ENCODE measurements around the gene RYR3. TPM values are rescaled to one million over a fixed set of nuclear protein-coding genes. Genes with fewer than 3 reads are reported as not detected.

The RYR3 gene
- total RNA-seq, 1 donor, result 0.10 TPM

DNA sequence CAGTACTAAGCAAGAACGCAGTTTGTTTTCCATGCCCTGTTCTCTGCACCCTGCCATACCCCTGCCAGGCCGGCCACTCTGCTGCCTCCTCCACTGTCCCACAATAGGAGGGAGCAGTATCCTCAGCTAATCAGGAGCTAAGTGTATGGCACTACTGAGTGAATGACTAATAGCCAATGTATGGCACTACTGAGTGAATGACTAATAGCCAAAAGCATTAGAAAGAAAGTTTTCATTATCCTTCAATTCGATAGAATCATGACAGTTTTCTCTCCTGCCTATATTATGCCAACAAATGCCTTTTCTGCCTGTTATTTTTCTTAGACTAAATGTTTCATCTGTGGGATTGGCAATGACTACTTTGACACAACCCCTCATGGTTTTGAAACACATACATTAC, 550.0 kb downstream of the RYR3 start:
- Histone ChIP-seq H3K4me3 (ENCODE audit: low read length) (no peak overlapping the region), H3K9me3 (ENCODE audit: low read depth, low read length) (no peaks in the 10 kb centered on the region), H3K27me3 (ENCODE audit: insufficient read depth, low read length) (no peaks in the 10 kb centered on the region), H3K4me1 (ENCODE audit: insufficient read depth, low read length) (no peaks in the 10 kb centered on the region)

GRCh38 chr15:33864360-33865075, 553.8 kb downstream of the RYR3 start:
- no peaks in the 10 kb centered on the region for H3K4me1 ChIP-seq (ENCODE audit: insufficient read depth, low read length)
- H3K27me3 ChIP-seq (ENCODE audit: insufficient read depth, low read length), result no peaks in the 10 kb centered on the region
- H3K4me3 ChIP-seq (ENCODE audit: low read length), result no peak overlapping the region
- no peaks in the 10 kb centered on the region for H3K9me3 ChIP-seq (ENCODE audit: low read depth, low read length)

DNA sequence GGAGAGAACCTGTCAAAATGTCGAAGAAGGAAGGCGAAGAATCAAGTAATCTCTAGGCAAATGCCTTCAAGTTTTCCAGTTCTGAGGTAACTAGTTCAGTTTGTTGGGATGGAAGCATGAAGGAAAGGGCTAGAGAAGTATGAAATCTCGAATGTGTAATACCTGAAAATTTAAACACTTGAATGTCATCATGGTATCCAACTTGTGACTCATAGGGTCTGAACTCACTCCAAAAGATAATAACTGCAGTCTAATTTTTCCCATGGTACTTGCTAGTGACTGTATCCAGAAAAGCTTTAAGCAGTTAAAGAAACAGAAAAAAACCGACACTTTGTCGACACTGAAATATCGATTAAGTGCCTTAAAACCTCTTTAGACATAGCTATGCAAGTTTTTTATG, 554.6 kb downstream of the RYR3 start:
- Histone ChIP-seq H3K4me1 (ENCODE audit: insufficient read depth, low read length) (no peaks in the 10 kb centered on the region), H3K9me3 (ENCODE audit: low read depth, low read length) (no peaks in the 10 kb centered on the region), H3K4me3 (ENCODE audit: low read length) (no peak overlapping the region), H3K27me3 (ENCODE audit: insufficient read depth, low read length) (no peaks in the 10 kb centered on the region)

DNA sequence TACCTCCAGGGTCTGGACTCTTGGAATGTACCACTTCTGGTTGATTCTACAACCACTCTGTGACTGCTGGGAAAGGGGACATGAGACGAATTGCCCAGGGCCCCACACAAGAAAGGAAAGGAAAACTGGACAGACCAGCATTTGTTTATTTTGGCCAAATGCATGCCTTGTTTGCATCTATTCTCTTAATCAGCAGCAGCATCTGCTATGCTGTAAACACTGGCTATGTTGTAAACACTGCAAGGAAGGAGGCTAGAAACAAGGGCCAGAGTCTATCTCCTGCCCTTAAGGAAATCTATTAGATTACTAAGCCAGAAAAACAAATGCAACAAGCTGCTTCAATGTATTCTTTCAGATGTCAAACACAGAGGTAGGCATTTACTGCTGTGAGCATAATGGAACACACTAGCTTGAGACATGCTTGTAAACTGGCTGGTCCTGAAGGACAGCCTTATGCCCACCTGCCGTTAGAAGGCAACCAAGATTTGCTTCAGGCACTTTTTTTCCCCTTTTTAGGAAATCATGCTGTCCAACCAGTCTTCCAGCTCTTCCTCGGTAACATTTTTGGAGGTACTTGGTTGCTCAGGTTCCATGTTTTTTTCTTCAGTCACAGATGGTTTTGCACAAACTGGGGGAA, 555.5 kb downstream of the RYR3 start:
- no peaks in the 10 kb centered on the region for H3K9me3 ChIP-seq (ENCODE audit: low read depth, low read length)
- no peak overlapping the region for H3K4me3 ChIP-seq (ENCODE audit: low read length)
- H3K4me1 ChIP-seq (ENCODE audit: insufficient read depth, low read length), result no peaks in the 10 kb centered on the region
- H3K27me3 ChIP-seq (ENCODE audit: insufficient read depth, low read length), result no peaks in the 10 kb centered on the region

DNA sequence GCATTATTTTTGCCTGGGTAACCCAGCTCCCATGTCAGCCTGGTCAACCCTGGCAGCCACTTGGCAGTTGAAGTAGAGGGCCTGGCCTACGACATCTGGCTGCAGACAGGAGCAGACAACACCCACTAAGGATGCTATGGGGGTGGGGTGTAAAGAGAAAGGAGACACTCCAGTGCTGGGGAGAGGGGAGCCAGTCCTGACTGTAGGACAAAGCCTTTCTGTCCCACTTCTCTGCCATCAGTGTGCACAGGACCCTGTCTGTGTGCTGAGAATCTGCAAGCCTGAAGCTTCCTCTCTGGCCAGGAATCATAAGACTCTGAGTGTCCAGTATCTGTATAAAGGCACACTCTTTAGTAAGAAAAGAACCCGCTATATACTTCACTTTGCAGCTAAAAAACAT, 561.2 kb downstream of the RYR3 start:
- Histone ChIP-seq H3K4me3 (ENCODE audit: low read length) (no peak overlapping the region), H3K9me3 (ENCODE audit: low read depth, low read length) (no peaks in the 10 kb centered on the region), H3K4me1 (ENCODE audit: insufficient read depth, low read length) (no peaks in the 10 kb centered on the region), H3K27me3 (ENCODE audit: insufficient read depth, low read length) (no peaks in the 10 kb centered on the region)

- Histone ChIP-seq H3K27me3 (ENCODE audit: insufficient read depth, low read length) (no peaks in the 10 kb centered on the region), H3K9me3 (ENCODE audit: low read depth, low read length) (no peaks in the 10 kb centered on the region), H3K4me3 (ENCODE audit: low read length) (no peak overlapping the region), H3K4me1 (ENCODE audit: insufficient read depth, low read length) (no peaks in the 10 kb centered on the region)
These were observed 561.8 kb downstream of the RYR3 start for GRCh38 chr15:33872416-33873106.

GRCh38 chr15:33874156-33874555, 563.4 kb downstream of the RYR3 start:
- Histone ChIP-seq H3K27me3 (ENCODE audit: insufficient read depth, low read length) (no peaks in the 10 kb centered on the region), H3K9me3 (ENCODE audit: low read depth, low read length) (no peaks in the 10 kb centered on the region), H3K4me3 (ENCODE audit: low read length) (no peak overlapping the region), H3K4me1 (ENCODE audit: insufficient read depth, low read length) (no peaks in the 10 kb centered on the region)

DNA sequence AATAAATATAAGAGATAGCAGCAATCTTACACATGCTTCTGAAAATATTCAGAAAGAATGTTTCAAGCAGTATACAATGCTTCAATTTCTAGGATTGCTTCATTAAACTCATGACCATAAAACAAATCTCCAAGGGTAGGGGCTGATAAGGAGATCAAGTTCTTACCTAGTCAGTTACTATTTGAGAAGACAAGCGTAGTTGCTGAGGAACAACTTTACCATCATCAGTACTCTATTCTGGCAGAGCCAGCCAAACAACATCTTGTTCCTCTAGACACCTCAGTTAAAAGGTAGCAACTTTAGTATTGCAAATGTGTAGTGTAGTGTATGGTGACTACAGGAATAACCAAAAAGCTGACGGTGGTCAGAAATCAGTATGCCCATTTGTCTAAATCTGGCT, 572.2 kb downstream of the RYR3 start:
- H3K4me1 ChIP-seq (ENCODE audit: insufficient read depth, low read length), result no peaks in the 10 kb centered on the region
- no peaks in the 10 kb centered on the region for H3K9me3 ChIP-seq (ENCODE audit: low read depth, low read length)
- no peak overlapping the region for H3K4me3 ChIP-seq (ENCODE audit: low read length)
- H3K27me3 ChIP-seq (ENCODE audit: insufficient read depth, low read length), result no peaks in the 10 kb centered on the region

DNA sequence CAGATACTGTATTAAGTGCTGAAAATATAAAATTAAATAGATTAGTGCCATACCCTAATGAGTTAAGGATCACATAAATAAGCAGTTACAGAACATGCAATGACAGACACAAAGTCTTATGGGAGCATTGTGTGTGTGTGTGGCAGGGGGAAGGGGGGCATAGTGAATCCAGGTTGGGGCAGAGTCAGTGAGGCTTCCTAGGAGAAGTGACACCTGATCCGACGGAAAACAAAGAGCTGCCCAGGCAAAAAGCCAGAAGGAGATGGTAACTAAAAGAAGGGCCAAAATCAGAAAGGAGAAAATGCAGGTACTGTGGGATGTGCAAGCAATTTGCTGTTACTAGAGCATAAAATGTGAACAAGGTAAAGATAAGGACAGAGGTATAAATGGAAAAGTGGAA, 577.4 kb downstream of the RYR3 start:
- Histone ChIP-seq H3K4me1 (ENCODE audit: insufficient read depth, low read length) (no peaks in the 10 kb centered on the region), H3K9me3 (ENCODE audit: low read depth, low read length) (no peaks in the 10 kb centered on the region), H3K27me3 (ENCODE audit: insufficient read depth, low read length) (no peaks in the 10 kb centered on the region), H3K4me3 (ENCODE audit: low read length) (no peak overlapping the region)

DNA sequence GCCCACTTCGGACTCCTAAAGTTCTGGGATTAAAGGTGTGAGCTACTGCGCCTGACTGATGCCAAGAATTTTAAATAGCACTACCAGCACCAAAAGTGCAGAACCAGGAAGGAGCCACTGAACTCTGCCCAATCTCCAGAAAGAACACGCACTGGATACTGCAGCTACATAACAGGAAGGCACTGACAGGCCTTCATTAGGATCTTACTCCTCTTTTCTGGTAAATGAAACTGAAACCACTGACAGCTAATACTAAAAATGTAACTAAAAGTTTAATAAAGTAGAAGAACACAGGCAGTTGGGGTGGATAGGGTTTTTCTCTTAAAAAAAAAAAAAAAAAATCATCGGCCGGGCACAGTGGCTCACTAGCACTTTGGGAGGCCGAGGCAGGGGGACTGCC, 583.4 kb downstream of the RYR3 start:
- Histone ChIP-seq H3K9me3 (ENCODE audit: low read depth, low read length) (no peaks in the 10 kb centered on the region), H3K4me3 (ENCODE audit: low read length) (no peak overlapping the region)

GRCh38 chr15:33902043-33902442, 591.3 kb downstream of the RYR3 start:
- no peak overlapping the region for H3K4me3 ChIP-seq (ENCODE audit: low read length)
- no peaks in the 10 kb centered on the region for H3K27me3 ChIP-seq (ENCODE audit: insufficient read depth, low read length)
- no peaks in the 10 kb centered on the region for H3K9me3 ChIP-seq (ENCODE audit: low read depth, low read length)
- no peaks in the 10 kb centered on the region for H3K4me1 ChIP-seq (ENCODE audit: insufficient read depth, low read length)

More for the DNA sequence above, 583.4 kb downstream of the RYR3 start:
- Histone ChIP-seq H3K4me1 (ENCODE audit: insufficient read depth, low read length) (no peaks in the 10 kb centered on the region), H3K27me3 (ENCODE audit: insufficient read depth, low read length) (no peaks in the 10 kb centered on the region)

DNA sequence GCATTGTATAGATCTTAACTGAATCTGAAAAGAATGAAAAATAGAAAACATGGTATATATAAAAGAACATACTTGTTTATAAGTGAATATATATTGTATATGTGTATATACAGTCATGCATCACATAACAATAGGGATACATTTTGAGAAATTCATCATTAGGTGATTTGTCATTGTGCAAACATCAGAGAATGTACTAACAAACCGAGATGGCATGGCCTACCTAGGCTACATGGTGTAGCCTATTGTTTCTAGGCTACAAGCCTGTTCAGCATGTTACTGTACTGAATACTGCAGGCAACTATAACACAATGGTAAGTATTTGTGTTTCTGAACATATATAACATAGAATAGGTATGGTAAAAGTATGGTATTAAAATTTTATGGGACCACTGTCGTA, 592.9 kb downstream of the RYR3 start:
- H3K9me3 ChIP-seq (ENCODE audit: low read depth, low read length), result no peaks in the 10 kb centered on the region
- H3K4me3 ChIP-seq (ENCODE audit: low read length), result no peak overlapping the region
- H3K4me1 ChIP-seq (ENCODE audit: insufficient read depth, low read length), result no peaks in the 10 kb centered on the region
- H3K27me3 ChIP-seq (ENCODE audit: insufficient read depth, low read length), result no peaks in the 10 kb centered on the region

- Histone ChIP-seq H3K4me1 (ENCODE audit: insufficient read depth, low read length) (no peaks in the 10 kb centered on the region), H3K27me3 (ENCODE audit: insufficient read depth, low read length) (no peaks in the 10 kb centered on the region), H3K9me3 (ENCODE audit: low read depth, low read length) (no peaks in the 10 kb centered on the region), H3K4me3 (ENCODE audit: low read length) (no peak overlapping the region)
These were observed 596.6 kb downstream of the RYR3 start for GRCh38 chr15:33907326-33907725.

DNA sequence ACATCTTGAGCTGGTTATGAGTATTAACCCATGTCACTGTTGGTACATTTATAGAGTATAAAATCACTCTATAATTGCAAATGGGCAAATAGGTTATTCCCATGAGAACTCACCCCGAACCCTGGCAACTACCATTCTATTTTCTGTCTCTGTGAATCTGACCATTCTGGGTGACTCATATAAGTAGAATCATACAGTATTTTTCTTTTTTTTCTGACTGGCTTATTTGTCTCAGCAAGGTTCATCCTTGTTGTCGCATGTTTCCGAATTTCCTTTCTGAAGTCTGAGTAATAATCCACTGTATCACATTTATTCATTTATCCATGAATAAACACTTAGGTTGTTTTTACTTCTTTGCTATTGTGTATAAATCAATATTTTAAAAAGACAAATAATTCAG, 597.6 kb downstream of the RYR3 start:
- Histone ChIP-seq H3K4me1 (ENCODE audit: insufficient read depth, low read length) (no peaks in the 10 kb centered on the region), H3K27me3 (ENCODE audit: insufficient read depth, low read length) (no peaks in the 10 kb centered on the region), H3K4me3 (ENCODE audit: low read length) (no peak overlapping the region), H3K9me3 (ENCODE audit: low read depth, low read length) (no peaks in the 10 kb centered on the region)

GRCh38 chr15:33910741-33911140, 600.0 kb downstream of the RYR3 start:
- H3K4me3 ChIP-seq (ENCODE audit: low read length), result no peak overlapping the region
- H3K9me3 ChIP-seq (ENCODE audit: low read depth, low read length), result no peaks in the 10 kb centered on the region
- H3K27me3 ChIP-seq (ENCODE audit: insufficient read depth, low read length), result no peaks in the 10 kb centered on the region
- no peaks in the 10 kb centered on the region for H3K4me1 ChIP-seq (ENCODE audit: insufficient read depth, low read length)

Measured in mononuclear cell (primary cell).